MM.1S (cell line): ENCODE measurements around the gene AREL1.

ENCODE experiments used
- DNase-seq: peaks from one replicate; pipeline ENCODE4 v3.0.0-alpha.2; 2015
- H2AFZ ChIP-seq: fragments of 300-600 bp; sonication (generic); 2 replicates; pipeline ENCODE4 v1.6.0; 2016; ENCODE audit warnings: antibody characterized with exemption, low read length
- H3F3A ChIP-seq: fragments of 300-600 bp; sonication (generic); 2 replicates; pipeline ENCODE4 v1.6.1; 2016; ENCODE audit warnings: mild to moderate bottlenecking, antibody characterized with exemption, low read length, moderate library complexity, mixed read lengths; ENCODE audit not compliant: insufficient read depth
- H3K27ac ChIP-seq: fragments of 300-600 bp; sonication (generic); 2 replicates; pipeline ENCODE4 v1.5.1; 2016; ENCODE audit warnings: mild to moderate bottlenecking, low read length
- H3K27me3 ChIP-seq: fragments of 300-600 bp; sonication (generic); replicated peaks from 2 replicates; pipeline ENCODE4 v1.6.0; 2016; ENCODE audit warnings: low read length; ENCODE audit not compliant: insufficient read depth
- H3K36me3 ChIP-seq: fragments of 300-600 bp; sonication (generic); replicated peaks from 2 replicates; pipeline ENCODE4 v1.6.1; 2016; ENCODE audit warnings: mild to moderate bottlenecking, low read length, mixed read lengths; ENCODE audit not compliant: insufficient read depth
- H3K4me1 ChIP-seq: fragments of 300-600 bp; sonication (generic); 2 replicates; pipeline ENCODE4 v1.6.1; 2016; ENCODE audit warnings: low read length, mixed read lengths
- H3K4me2 ChIP-seq: fragments of 300-600 bp; sonication (generic); 2 replicates; pipeline ENCODE4 v1.6.0; 2016; ENCODE audit warnings: low read depth, low read length
- H3K4me3 ChIP-seq: fragments of 300-600 bp; sonication (generic); 2 replicates; pipeline ENCODE4 v1.5.1; 2016; ENCODE audit warnings: low read length, mixed read lengths
- H3K79me2 ChIP-seq: fragments of 300-600 bp; sonication (generic); 2 replicates; pipeline ENCODE4 v1.6.1; 2016; ENCODE audit warnings: mixed run types, low read length, mixed read lengths
- H3K9ac ChIP-seq: fragments of 300-600 bp; sonication (generic); 2 replicates; pipeline ENCODE4 v1.6.1; 2016; ENCODE audit warnings: low read length, mixed read lengths
- H3K9me2 ChIP-seq: fragments of 300-600 bp; sonication (generic); replicated peaks from 2 replicates; pipeline ENCODE4 v1.6.1; 2016; ENCODE audit warnings: mild to moderate bottlenecking, low read length, mixed read lengths; ENCODE audit not compliant: insufficient read depth
- H3K9me3 ChIP-seq: fragments of 300-600 bp; sonication (generic); replicated peaks from 2 replicates; pipeline ENCODE4 v1.6.1; 2016; ENCODE audit warnings: mild to moderate bottlenecking, low read length, mixed read lengths; ENCODE audit not compliant: insufficient read depth
- H4K20me1 ChIP-seq: fragments of 300-600 bp; sonication (generic); 2 replicates; pipeline ENCODE4 v1.6.1; 2016; ENCODE audit warnings: mild to moderate bottlenecking, low read length, moderate library complexity, mixed read lengths; ENCODE audit not compliant: insufficient read depth
- EZH2 ChIP-seq: fragments of 300-600 bp; sonication (generic); optimal IDR thresholded peaks from 2 replicates; pipeline ENCODE3; 2017; ENCODE audit warnings: low read depth, mild to moderate bottlenecking, antibody characterized with exemption, low read length, mixed read lengths
- EZH2phosphoT487 ChIP-seq: fragments of 300-600 bp; sonication (generic); IDR thresholded peaks from 2 replicates; pipeline ENCODE4 v1.6.1; 2018; ENCODE audit warnings: antibody characterized with exemption, low read length
- TF ChIP-seq, protein P1 (sequence below): fragments of 300-600 bp; sonication (generic); IDR thresholded peaks from 2 replicates; pipeline ENCODE4 v1.5.1; 2016; ENCODE audit warnings: antibody characterized with exemption, low read length, mixed read lengths

AREL1 gene

DNA sequence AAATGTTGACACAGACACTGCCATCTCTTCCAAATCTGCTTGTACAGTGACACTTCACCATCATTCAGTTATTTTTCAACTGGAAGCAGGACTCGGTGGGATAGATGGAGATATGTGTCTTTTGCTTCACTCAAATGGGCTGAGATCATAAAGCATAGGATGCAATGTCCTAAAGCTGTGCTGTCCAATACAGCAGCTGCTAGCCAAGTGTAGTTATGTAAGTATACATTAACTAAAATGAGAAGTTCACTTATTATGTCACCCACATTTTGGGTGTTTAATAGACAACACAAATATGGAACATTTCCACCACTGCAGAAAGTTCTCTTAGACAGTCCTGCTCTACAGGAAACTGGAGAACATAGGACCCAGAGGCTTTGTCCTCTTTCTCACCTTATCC lies 43.6 kb downstream of the AREL1 start:
- Histone ChIP-seq H3K27me3 (no peaks in the 10 kb centered on the region), H3K27ac (no peak overlapping the region), H4K20me1 (no peaks in the 10 kb centered on the region), H3K4me1 (no peaks in the 10 kb centered on the region), H3K9me2 (no peaks in the 10 kb centered on the region), H3K9ac (no peak overlapping the region), H3F3A (no peaks in the 10 kb centered on the region), H3K79me2 (no peaks in the 10 kb centered on the region), H2AFZ (no peak overlapping the region), H3K9me3 (no peaks in the 10 kb centered on the region), H3K4me3 (no peak overlapping the region), H3K4me2 (no peak overlapping the region), H3K36me3 (no peaks in the 10 kb centered on the region)
- no peak for DNase-seq
- no peak for TF ChIP-seq EZH2phosphoT487
- TF ChIP-seq, protein P1, sequence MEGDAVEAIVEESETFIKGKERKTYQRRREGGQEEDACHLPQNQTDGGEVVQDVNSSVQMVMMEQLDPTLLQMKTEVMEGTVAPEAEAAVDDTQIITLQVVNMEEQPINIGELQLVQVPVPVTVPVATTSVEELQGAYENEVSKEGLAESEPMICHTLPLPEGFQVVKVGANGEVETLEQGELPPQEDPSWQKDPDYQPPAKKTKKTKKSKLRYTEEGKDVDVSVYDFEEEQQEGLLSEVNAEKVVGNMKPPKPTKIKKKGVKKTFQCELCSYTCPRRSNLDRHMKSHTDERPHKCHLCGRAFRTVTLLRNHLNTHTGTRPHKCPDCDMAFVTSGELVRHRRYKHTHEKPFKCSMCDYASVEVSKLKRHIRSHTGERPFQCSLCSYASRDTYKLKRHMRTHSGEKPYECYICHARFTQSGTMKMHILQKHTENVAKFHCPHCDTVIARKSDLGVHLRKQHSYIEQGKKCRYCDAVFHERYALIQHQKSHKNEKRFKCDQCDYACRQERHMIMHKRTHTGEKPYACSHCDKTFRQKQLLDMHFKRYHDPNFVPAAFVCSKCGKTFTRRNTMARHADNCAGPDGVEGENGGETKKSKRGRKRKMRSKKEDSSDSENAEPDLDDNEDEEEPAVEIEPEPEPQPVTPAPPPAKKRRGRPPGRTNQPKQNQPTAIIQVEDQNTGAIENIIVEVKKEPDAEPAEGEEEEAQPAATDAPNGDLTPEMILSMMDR: no peak
- TF ChIP-seq EZH2: no peak

DNA sequence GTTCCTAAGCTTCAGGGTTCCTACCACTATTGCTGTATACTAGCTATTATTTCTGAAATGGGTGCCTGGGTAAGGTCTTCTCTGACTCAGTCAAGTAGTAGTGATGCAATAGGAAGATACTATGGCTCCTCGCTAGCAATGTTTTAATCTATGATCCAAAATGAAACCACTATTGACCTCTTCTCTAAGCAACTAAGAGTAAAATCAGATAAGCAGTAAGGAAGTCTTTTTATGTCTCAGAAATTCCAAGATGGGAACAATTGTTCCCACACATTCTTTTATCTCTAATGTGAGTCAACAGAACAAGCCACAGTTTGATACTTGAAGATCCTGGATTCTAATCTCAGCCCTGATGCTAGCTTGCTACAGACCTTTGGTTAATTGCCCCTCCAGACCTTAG lies 45.1 kb downstream of the AREL1 start:
- Histone ChIP-seq H3K27ac (no peak overlapping the region), H3K4me3 (no peak overlapping the region), H3K79me2 (no peaks in the 10 kb centered on the region), H2AFZ (no peak overlapping the region), H3F3A (no peaks in the 10 kb centered on the region), H3K9me2 (no peaks in the 10 kb centered on the region), H3K9ac (no peak overlapping the region), H4K20me1 (no peaks in the 10 kb centered on the region), H3K27me3 (no peaks in the 10 kb centered on the region), H3K36me3 (no peaks in the 10 kb centered on the region), H3K4me1 (no peaks in the 10 kb centered on the region), H3K4me2 (no peak overlapping the region), H3K9me3 (no peaks in the 10 kb centered on the region)
- TF ChIP-seq, protein P1: no peak
- TF ChIP-seq EZH2phosphoT487: no peak
- TF ChIP-seq EZH2: no peak
- DNase-seq: no peak

- no peak overlapping the region for H3K27ac ChIP-seq
- no peak overlapping the region for H3K9ac ChIP-seq
- no peaks in the 10 kb centered on the region for H3F3A ChIP-seq
- H3K9me2 ChIP-seq: no peaks in the 10 kb centered on the region
- no peaks in the 10 kb centered on the region for H4K20me1 ChIP-seq
- no peaks in the 10 kb centered on the region for H3K9me3 ChIP-seq
- no peaks in the 10 kb centered on the region for H3K27me3 ChIP-seq
- no peaks in the 10 kb centered on the region for H3K79me2 ChIP-seq
- H2AFZ ChIP-seq: no peak overlapping the region
- no peak overlapping the region for H3K4me3 ChIP-seq
- TF ChIP-seq, protein P1: no peak
- TF ChIP-seq EZH2 (no peak), EZH2phosphoT487 (no peak)
- no peaks in the 10 kb centered on the region for H3K4me1 ChIP-seq
- DNase-seq: no peak
- H3K4me2 ChIP-seq: no peak overlapping the region
- H3K36me3 ChIP-seq: no peaks in the 10 kb centered on the region
Observed at GRCh38 chr14:74664717-74665116, 48.2 kb downstream of the AREL1 start.

GRCh38 chr14:74663884-74664283 lies 49.0 kb downstream of the AREL1 start:
- H3K4me2 ChIP-seq: no peak overlapping the region
- H3K9me2 ChIP-seq: no peaks in the 10 kb centered on the region
- H3K4me1 ChIP-seq: no peaks in the 10 kb centered on the region
- H3K79me2 ChIP-seq: no peaks in the 10 kb centered on the region
- no peaks in the 10 kb centered on the region for H3K27me3 ChIP-seq
- TF ChIP-seq, protein P1: no peak
- TF ChIP-seq EZH2phosphoT487 (no peak), EZH2 (no peak)
- H3F3A ChIP-seq: no peaks in the 10 kb centered on the region
- no peak overlapping the region for H3K4me3 ChIP-seq
- H2AFZ ChIP-seq: no peak overlapping the region
- H3K9me3 ChIP-seq: no peaks in the 10 kb centered on the region
- H3K36me3 ChIP-seq: no peaks in the 10 kb centered on the region
- no peak overlapping the region for H3K27ac ChIP-seq
- H4K20me1 ChIP-seq: no peaks in the 10 kb centered on the region
- DNase-seq: no peak
- no peak overlapping the region for H3K9ac ChIP-seq
